ENCODE measurements around the gene TSFM.

Gene TSFM

GRCh38 chr12:57782608-57783465 is at the start of gene TSFM (continued):
- no peak for TF ChIP-seq ZNF202 (tag by site-specific recombination; IDR thresholded peaks at IDR 0.05; ENCODE audit: borderline replicate concordance)
- peak; percentile 88 for TF ChIP-seq KLF16 (tag by site-specific recombination; IDR thresholded peaks at IDR 0.05)
- TF ChIP-seq ZNF311 (tag by site-specific recombination; IDR thresholded peaks at IDR 0.05; ENCODE audit: borderline replicate concordance), result no peak
- TF ChIP-seq ZNF280C (tag by site-specific recombination; IDR thresholded peaks at IDR 0.05), result no peak
- TF ChIP-seq ZNF837 (tag by site-specific recombination; IDR thresholded peaks at IDR 0.05), result peak; percentile 48; the same call in 1 of the 2 replicates
- peak; percentile 95 for TF ChIP-seq ZNF580 (tag by site-specific recombination; IDR thresholded peaks at IDR 0.05)
- TF ChIP-seq ZNF843 (tag by site-specific recombination; IDR thresholded peaks at IDR 0.05), result peak; percentile 83
- TF ChIP-seq ZNF157 (tag by site-specific recombination; IDR thresholded peaks at IDR 0.05), result 0 out of 2 replicates have a peak, but pooled peaks have one; percentile 18
- peak; percentile 91 for TF ChIP-seq OVOL3 (tag by site-specific recombination; IDR thresholded peaks at IDR 0.05)
- TF ChIP-seq ZNF518A (tag by site-specific recombination; conservative IDR thresholded peaks at IDR 0.05; ENCODE audit: low read depth), result peak; percentile 64
- peak; percentile 89 for TF ChIP-seq KLF8 (tag by site-specific recombination; IDR thresholded peaks at IDR 0.05)
- TF ChIP-seq CTCF (tag by site-specific recombination; IDR thresholded peaks at IDR 0.05), result peak; percentile 97
- 0 out of 2 replicates have a peak, but pooled peaks have one; percentile 12 for TF ChIP-seq ZNF138 (tag by site-specific recombination; IDR thresholded peaks at IDR 0.05; ENCODE audit: borderline replicate concordance)
- peak; percentile 93 for TF ChIP-seq ZBTB11 (tag by site-specific recombination; conservative IDR thresholded peaks at IDR 0.05; ENCODE audit: low read depth)
- TF ChIP-seq ZNF146 (tag by site-specific recombination; IDR thresholded peaks at IDR 0.05), result peak; percentile 4; the same call in 1 of the 2 replicates
- no peak for TF ChIP-seq BCL11A (tag by site-specific recombination; IDR thresholded peaks at IDR 0.05; ENCODE audit: low read depth)
- TF ChIP-seq PRDM4 (tag by site-specific recombination; IDR thresholded peaks at IDR 0.05), result peak; percentile 58; the same call in 1 of the 2 replicates
- peak; percentile 64; the same call in 1 of the 2 replicates for TF ChIP-seq AEBP2 (tag by site-specific recombination; IDR thresholded peaks at IDR 0.05; ENCODE audit: borderline replicate concordance)
- TF ChIP-seq ZFHX2 (tag by site-specific recombination; conservative IDR thresholded peaks at IDR 0.05), result no peak
- peak; percentile 40; the same call in 1 of the 2 replicates for TF ChIP-seq WT1 (tag by site-specific recombination; IDR thresholded peaks at IDR 0.05)

Measured in HEK293 (cell line).